ENCODE measurements around the gene DDIT4L.
"Not testable (repeated sequence)": the region's sequence is repeated elsewhere in the genome, so short reads cannot be mapped to it uniquely, and the experiment has no call there.

The DDIT4L gene

DNA sequence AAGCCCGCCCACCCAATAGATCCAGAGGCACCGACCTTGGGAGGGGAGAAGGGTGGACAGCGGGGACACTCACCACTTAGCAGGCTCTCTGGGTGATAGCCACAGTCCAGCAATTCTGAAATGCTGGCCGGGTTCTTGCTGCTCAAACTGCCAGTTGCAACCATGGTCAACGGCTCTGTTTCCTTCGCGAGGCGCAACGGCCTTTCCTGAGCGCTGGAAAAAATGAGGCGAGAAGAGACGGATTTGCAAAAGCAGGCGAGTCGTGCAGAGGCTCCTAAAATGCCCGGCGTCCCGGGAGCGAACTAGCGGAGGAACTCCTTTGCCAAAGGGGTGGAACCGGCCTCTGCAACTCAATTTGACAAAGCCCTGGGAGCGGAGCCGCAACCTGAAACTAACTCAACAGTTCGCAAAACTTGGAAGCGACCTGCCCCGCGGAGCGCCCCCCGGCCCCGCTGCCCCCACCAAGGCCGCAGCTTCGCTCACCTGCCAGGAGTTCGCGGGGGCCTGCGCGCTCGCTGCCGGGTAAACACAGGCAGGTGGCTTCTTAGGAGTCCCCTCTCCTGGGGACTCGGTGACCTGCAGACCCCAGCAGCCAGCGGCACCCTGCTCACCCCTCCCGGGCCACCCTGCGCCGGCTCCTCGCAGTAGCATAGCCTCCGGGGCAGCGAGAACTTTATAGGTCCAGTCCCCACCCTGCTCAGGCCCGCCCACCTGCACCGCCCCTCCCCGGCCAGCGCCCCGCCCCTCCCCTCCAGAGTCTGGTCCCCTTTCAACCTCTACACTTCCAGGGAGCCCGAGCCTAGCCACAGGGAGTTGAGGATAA lies at the start of gene DDIT4L:
Gene DDIT4L (minus strand): TSS at position 649 of the 823 bp plus-strand sequence. CDS start 485 bp downstream, at position 164.
- peak in 8 of 14 donors; percentile 11 to 54 (median 28) for DNase-seq

DNA sequence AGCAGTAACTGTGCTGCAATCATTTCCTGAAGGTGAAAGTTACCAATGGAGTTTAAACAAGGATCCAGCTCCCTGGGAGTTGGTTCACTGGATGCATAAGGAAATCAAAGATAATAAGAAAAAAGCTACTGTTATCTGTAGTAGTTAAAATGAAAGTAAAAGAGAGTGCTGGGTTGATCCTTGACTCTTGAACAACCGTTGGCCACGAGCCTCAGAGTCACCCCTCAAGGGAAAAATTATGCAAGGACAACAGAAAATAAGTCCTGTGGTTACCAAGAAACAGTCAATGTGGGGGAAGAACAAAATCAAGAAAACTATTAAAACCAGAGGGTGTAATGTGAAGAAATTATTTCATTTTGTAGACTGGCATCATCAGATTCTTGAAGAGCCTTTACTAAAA lies 49.7 kb upstream of the DDIT4L start:
- DNase-seq, result no peak

DNA sequence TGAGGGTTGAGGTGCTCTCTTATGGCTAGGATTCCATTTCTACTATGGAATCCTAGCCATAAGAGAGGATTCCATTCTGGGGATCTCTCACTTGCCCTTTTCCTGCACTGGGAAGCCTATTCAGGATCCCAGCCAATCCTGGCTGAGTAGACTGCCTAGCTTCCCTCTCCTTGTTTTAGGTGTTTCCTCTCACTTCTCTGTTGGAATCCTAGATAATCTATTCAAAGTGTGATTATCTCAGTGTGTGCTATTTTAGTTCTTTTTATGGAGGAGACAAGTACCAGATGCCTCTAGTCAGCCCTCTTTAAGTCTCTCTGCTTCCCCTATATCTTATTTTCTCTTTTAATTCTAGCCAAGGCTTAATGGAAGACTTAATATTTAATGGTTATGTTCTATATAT lies 34.5 kb upstream of the DDIT4L start:
- DNase-seq, result no peak

DNA sequence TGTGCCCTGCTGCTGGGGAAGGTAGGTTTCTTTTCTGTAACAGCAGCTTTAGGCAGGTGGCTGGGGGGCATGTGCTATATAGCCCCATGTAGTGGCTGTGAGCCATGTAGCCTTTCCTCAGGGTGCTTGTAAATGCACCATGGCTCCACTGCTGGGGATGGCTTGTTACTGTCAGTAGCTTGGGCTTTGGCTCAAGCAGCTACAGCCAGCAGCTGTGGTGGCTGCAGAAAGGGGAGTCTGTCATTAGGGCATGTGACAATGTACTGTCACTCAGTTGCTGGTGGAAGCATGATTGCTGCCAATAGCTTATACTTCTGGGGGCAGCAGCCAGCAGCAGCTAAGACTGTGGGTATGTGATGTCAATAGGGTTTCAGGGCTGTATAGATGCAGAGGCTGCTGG lies 33.9 kb upstream of the DDIT4L start:
- DNase-seq, result no peak

- no peak for DNase-seq
These were observed 18.7 kb upstream of the DDIT4L start for GRCh38 chr4:100208964-100209363.

DNA sequence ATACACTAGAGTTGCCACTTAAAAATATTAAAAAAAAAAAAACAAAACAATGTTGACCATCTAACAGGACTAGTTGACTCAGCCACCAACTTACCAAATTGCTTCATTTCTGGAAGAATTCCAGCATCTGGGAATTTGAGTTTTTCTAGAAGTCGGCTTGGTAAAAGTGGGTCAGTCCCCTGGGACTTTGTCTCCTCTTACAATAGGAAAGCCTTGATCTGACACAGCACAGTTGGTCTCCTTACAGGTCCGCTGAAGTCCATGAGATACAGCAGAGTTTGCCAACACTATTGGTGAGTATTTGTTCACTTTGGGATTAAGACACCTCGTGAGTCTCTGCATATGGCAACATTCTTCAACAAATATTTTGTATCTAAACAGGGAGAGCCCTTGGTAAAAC lies 18.2 kb upstream of the DDIT4L start:
- no peak for DNase-seq

DNA sequence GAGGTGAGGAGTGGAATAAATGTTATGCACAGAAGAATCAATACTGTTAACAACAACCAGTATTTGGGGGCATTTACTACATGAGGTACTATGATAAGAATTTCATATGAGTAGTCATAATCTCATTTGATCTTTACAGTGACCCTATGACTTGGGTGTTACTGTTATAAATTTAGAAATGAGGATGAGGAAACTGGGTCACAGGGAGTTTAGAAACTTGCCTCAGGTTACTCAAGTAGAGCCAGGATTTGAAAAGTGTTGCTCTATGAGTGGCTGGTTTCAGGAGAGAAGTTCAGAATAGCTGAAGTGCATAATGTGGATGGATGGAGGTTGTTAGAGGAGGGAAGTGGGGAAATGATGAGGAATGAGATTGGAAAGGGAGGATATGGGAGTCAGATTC lies 16.6 kb upstream of the DDIT4L start:
- no peak for DNase-seq

GRCh38 chr4:100198061-100198460 lies 7.8 kb upstream of the DDIT4L start:
- no peak for DNase-seq

DNA sequence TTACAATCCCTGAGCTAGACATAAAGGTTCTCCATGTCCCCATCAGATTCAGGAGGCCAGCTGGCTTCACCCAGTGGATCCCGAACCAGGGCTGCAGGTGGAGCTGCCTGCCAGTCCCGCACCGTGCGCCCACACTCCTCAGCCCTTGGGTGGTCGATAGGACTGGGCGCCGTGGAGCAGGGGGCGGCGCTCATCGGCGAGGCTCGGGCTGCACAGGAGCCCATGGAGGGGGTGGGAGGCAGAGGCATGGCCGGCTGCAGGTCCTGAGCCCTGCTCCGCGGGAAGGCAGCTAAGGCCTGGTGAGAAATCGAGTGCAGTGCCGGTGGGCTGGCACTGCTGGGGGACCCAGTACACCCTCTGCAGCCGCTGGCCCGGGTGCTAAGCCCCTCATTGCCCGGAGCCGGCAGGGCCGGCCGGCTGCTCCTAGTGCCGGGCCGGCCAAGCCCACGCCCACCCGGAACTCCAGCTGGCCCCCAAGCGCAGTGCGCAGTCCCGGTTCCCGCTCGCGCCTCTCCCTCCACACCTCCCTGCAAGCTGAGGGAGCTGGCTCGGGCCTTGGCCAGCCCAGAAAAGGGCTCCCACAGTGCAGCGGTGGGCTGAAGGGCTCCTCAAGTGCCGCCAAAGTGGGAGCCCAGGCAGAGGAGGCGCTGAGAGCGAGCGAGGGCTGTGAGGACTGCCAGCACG lies 6.3 kb upstream of the DDIT4L start:
- DNase-seq, result not testable (repeated sequence)

DNA sequence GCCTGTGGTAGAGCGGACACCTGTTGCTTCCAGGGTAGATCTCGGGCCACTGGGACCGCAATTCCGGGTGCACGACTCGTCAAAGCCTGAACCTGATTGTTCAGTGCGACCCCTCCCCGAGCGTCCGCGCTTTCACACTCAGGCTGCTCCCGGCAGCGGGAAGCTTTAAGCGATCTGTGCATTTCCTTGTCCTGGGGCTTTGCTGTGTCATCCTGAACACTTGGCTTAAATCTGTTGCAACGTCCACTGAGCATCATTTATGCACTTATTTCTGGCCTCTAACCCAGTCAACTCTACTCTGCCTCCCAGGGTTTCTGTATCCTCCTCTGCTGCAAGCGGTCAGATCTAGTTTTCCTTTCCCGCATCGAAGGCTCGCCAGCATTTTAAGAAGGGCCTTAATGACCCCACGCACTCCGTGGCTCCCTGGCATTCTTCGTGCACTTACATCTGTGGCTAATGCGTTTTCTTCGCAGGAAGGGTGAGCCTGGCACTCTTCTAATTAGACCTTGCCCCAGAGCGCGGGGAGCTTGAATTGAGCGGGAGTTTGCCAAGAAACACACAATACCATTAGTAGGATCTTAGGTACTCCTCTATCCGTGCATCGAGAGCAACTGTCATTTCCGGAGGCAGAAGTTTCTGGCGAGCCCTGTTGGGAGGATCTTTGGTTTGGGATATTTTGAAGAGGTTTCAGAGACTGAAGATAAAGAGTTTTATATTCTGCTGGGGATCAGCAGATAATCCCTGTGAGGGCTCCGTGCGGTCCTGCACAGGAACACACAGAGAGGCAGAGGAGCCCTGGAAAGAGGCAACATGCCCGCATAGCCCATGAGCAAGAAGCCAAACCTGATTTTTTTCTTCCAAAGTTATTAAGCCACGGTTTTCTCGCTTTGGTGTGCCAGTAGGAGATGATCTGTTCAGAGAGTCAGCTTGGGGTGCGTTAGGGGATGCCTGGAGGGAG lies 654 bp upstream of the DDIT4L start:
- peak in 4 of 14 donors; percentile 7 to 40 (median 14) for DNase-seq

DNA sequence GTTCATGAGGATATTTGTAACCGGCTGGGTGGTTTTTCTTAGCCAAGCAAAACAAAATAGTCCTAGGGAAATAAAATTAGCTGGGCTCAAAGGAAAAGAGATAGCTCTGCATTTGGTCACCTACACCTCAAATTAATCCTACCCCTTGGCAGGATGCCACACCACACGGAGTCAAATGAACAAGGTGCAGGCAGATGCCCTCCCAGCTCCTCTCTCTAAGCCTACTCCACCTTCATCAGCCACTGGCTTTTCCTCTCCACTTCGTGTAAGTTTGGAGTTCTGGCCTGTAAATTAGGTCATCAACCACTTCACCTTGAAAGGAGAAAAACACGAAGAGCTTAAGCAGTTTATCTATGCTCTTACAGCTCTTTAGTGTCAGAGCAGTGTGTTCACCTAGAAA lies 1.4 kb downstream of the DDIT4L start:
- no peak for DNase-seq

DNA sequence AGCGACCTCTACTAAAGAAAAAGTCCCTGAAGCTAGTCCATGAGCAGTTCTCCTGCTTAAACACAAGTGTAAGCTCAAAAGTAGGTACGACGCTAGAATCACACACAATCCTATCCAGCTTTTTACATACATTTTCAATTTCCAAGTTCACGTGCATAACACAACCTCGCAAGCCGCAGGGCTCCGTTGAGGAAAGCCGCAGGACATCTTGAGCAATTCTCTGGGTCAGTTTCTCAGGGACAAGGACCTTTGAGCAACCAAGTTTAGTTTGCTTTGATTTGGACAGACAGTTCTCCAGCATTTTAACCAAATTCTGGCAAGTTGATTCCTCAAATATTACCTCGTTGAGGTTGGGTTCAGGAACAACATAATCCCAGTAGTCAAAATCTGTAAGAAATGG lies 2.5 kb downstream of the DDIT4L start:
- no peak for DNase-seq

DNA sequence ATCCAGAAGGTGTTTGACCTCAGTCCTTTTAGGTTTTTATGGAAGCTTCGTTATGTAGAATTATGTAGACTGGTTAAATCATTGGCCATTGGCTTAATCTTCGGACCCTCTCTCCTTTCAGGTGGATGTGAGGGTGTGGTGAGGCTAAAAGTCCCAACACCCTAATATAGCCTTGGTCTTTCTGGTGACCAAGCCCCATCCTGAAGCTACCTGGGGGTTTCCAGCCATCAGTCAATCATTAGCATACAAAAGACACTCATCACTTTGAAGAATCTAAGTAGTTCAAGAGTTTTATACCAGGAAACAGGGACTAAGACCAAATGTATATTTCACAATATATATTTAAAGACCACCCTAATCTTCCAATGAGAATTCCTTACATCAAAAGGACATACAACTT lies 5.5 kb downstream of the DDIT4L start:
- DNase-seq, result no peak

GRCh38 chr4:100177855-100178254 lies 12.4 kb downstream of the DDIT4L start:
- no peak for DNase-seq

DNA sequence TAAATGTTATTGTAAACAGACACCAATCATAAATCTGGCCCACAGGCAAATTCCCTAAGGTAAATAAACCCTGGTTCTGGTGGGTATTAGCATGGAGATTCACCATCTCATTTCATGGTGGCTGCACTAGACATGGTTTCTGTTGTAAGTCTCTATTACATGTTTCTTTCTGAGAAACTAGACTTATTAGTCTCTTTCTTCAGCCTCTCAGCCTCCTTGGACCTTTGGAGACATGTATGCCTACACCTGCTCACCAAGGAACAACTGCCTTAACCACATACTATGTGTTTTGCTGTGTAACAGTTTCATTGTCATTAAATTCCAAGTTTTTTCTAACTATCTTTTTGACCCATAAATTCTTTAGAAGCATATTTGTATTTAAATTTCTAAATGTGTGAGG lies 13.1 kb downstream of the DDIT4L start:
- no peak for DNase-seq

DNA sequence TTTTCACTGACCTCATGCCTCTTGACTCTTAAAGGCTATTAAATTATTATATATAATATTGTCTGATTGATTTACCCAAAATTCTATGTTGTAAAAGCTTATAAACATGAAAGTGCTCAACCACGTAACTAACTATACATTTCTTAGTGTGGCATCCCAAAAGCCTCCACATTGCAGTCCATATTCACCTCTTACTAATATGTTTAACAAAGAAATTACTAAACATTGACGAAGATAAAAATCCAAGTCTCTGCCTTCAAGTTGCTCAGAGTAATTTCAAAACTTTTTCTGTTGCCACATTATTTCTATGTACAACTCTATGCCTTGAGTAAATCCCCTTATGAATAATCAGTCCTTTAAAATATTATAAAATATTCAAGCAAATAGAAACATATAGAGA lies 14.4 kb downstream of the DDIT4L start:
- DNase-seq, result no peak

DNA sequence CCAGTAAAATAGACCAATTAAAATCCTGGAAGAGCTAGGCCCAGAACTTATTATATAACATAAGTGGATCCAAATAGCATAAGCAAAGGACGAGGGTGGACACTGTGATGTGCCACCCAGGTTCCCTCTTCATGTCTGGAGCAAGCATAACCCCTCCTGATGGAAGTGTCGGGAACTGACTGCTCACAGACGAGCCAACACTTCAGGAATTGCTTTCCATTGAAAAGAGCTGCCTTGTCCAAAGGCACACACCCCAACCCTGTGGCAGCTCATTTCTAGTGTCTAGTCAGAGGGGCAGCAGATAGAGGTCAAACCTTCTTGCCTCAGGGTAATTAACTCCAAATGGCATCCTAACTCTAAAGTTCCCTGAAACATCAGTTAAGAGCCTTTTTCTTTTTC lies 15.3 kb downstream of the DDIT4L start:
- no peak for DNase-seq

DNA sequence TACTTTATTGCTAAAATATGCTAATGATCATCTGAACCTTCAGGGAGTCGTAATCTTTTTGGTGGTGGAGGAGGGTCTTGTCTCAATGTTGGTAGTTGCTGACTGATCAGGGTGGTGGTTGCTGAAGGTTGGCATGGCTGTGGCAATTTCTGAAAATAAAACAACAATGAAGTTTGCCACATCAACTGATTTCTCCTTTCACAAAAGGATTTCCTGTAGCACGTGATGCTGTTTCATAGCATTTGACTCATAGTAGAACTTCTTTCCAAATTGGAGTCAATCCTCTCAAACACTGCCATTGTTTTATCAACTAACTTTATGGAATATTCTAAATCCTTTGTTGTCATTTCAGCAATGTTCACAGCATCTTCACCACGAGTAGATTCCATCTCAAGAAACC lies 19.3 kb downstream of the DDIT4L start:
- no peak for DNase-seq

DNA sequence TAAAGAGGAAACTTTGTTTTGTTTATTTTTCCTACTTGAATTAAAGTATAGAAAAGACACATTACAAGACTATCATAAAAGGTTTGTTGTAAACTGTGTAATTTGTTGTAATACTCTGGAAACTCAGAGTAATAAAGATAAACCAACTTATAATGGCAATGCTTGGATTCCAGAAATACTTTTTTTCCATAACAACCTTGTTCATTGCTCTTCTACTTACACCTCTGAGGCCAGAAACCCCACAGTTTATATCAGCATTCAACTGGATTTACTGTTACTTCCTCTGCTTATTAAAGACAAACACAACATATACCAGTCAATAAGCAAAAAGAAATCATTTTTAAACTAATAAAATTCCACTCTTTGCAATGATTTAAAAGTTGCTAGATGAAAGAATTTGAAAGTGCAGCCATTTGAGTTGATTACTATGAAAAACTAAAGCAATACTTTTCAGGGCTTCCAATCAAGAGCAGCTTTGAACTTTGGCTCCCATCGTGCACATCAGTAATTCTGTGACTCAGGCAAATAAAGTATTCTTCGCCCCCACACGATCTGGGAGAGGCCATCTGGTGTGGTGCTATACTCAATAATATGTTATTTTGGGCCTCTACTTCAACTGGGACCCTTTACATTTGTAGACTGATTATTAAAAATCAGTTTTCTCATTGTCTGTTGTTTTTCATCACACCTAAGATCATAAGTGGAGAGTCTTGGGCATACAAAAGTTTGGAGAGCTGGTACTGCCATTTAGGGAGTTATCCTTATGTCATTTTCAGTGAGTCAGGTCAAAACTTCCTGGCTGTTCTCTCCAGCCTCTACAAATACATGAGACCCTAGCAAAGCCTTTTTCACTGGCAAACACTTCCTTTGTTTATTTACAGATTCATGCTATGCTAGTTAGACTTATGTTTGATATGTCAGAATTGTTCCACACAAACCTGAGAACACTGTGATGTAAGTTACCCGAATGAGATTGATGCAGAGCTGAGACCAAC lies 20.5 kb downstream of the DDIT4L start:
- no peak for DNase-seq

DNA sequence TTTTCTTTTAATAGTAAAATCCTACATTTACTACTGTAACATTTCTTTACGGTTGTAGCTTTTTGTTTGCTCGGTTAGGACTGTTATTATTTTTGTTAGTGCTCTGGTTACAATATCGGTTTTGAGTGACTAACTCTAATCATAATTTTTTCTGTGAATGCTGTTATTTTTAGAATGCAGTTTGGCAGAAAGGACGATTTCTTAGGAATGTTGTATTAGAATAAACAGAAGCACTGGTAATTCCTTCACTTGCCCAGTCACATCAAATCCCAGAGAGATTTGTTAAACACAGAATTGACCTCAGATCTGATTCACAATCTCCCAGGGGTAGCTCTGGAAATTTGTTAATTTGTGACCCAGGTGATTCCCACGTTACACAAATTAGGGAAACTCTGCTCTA lies 21.7 kb downstream of the DDIT4L start:
- DNase-seq, result no peak

DNA sequence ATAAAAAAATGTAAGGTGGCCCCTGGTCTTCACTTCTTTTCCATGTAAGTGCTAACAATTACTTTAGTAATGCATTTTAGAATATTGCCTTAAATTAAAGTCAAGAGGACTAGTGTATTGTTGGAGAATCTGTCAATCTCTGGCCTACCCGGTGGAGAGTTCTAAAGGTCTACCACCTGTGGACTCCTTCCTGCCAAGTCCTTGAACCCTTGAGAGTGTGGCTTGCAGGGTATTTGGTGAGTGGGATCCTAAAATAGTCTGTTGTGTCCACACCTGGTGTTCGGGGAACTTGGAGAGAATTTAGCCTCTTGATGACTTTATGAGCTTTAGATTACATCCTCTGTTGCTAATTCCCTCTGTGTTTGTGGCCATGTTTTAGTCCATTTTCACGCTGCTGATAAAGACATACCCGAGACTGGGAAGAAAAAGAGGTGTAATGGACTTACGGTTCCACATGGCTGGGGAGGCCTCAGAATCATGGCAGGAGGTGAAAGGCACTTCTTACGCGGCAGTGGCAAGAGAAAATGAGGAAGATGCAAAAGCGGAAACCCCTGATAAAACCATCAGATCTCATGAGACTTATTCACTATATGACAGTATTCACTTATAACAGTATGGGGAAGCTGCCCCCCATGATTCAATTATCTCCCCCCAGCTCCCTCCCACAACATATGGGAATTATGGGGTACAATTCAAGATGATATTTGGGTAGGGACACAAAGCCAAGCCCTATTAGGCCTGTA lies 23.8 kb downstream of the DDIT4L start:
- DNase-seq, result no peak

All from C1 segment of cervical spinal cord (tissue), 14 donors.